Keratinocyte (primary cell): ENCODE results near the gene NUP210. TPM values are rescaled to one million over a fixed set of nuclear protein-coding genes. Genes with fewer than 3 reads are reported as not detected.

Experiments used
- DNase-seq: peaks from one replicate; pipeline ENCODE4 v3.0.0-alpha.2; 2011; ENCODE audit warnings: low read depth, missing footprints, low spot score
- FAIRE-seq: peaks from 2 replicates; lab custom pipeline; 2011; peaks lifted over from hg19 to GRCh38; lab: Jason Lieb, UNC
- H2AFZ ChIP-seq: 2 replicates; pipeline ENCODE4 v1.6.0; 2012; ENCODE audit warnings: low read length, control low read depth, inconsistent platforms; ENCODE audit not compliant: control insufficient read depth
- H3K27ac ChIP-seq: 2 replicates; pipeline ENCODE4 v1.5.1; 2011; ENCODE audit warnings: low read length; ENCODE audit not compliant: control insufficient read depth, insufficient read depth
- H3K27me3 ChIP-seq: 3 replicates; pipeline ENCODE4 v1.6.0; 2011; ENCODE audit warnings: low read length; ENCODE audit not compliant: control insufficient read depth, insufficient read depth; ENCODE audit errors: extremely low read depth
- H3K36me3 ChIP-seq, 2 experiments: 2 replicates in 1 of 2; 3 replicates in 1 of 2; pipeline ENCODE4 v1.5.1; 2011; ENCODE audit warnings: low read length in 2 of 2, mild to moderate bottlenecking in 1 of 2; ENCODE audit not compliant: control insufficient read depth in 2 of 2, insufficient read depth in 2 of 2; ENCODE audit errors: extremely low read depth in 1 of 2
- H3K4me1 ChIP-seq: 3 replicates; pipeline ENCODE4 v1.5.1; 2011; ENCODE audit warnings: low read length; ENCODE audit not compliant: control insufficient read depth, insufficient read depth; ENCODE audit errors: extremely low read depth
- H3K4me2 ChIP-seq: 3 replicates; pipeline ENCODE4 v1.6.0; 2011; ENCODE audit warnings: low read depth, low read length; ENCODE audit not compliant: control insufficient read depth, insufficient read depth; ENCODE audit errors: extremely low read depth
- H3K4me3 ChIP-seq, 3 experiments: fragments of 200-600 bp in 1 of 3; sonication (generic) in 1 of 3; 2 replicates in 2 of 3; 3 replicates in 1 of 3; pipeline ENCODE4 v1.5.1; 2011 to 2016; ENCODE audit warnings: low read length in 3 of 3, mild to moderate bottlenecking in 3 of 3, control low read depth in 2 of 3, inconsistent platforms in 1 of 3, low read depth in 1 of 3, mixed read lengths in 1 of 3, mixed run types in 1 of 3, moderate library complexity in 1 of 3; ENCODE audit not compliant: control insufficient read depth in 2 of 3, insufficient read depth in 2 of 3; ENCODE audit errors: extremely low read depth in 1 of 3
- H3K79me2 ChIP-seq: 2 replicates; pipeline ENCODE4 v1.6.0; 2012; ENCODE audit warnings: low read length; ENCODE audit not compliant: control insufficient read depth, insufficient read depth
- H3K9ac ChIP-seq: 3 replicates; pipeline ENCODE4 v1.6.0; 2011; ENCODE audit warnings: low read length; ENCODE audit not compliant: control insufficient read depth, insufficient read depth; ENCODE audit errors: extremely low read depth
- H3K9me1 ChIP-seq: 3 replicates; pipeline ENCODE4 v1.6.0; 2011; ENCODE audit warnings: low read length; ENCODE audit not compliant: control insufficient read depth, insufficient read depth; ENCODE audit errors: extremely low read depth
- H3K9me3 ChIP-seq: 2 replicates; pipeline ENCODE4 v1.5.1; 2012; ENCODE audit warnings: low read depth, low read length; ENCODE audit not compliant: control insufficient read depth
- H4K20me1 ChIP-seq: 3 replicates; pipeline ENCODE4 v1.6.0; 2011; ENCODE audit warnings: low read length; ENCODE audit not compliant: control insufficient read depth, insufficient read depth; ENCODE audit errors: extremely low read depth
- EZH2 ChIP-seq: IDR thresholded peaks from one replicate; pipeline ENCODE4 v1.6.1; 2012; ENCODE audit warnings: inconsistent platforms, mild to moderate bottlenecking, low read length, moderate library complexity
- dilution Hi-C: fragments of 300-500 bp; cut with MboI; formaldehyde crosslinking; loops from one replicate; pipeline ENCODE4 v1.7.0; 2020; ENCODE audit warnings: low sequenced_read_pairs; ENCODE audit not compliant: extremely low pct_ligation_motif_present
- polyA plus RNA-seq, 5 experiments: library from polyadenylated mRNA; depleted of rRNA in 3 of 5; stranded (reverse) in 3 of 5; stranded (forward) in 1 of 5; unstranded in 1 of 5; fragments of >200 nt; gene quantifications; 1 replicate in 1 of 5; 2 replicates in 3 of 5; 3 replicates in 1 of 5; pipeline versions ENCODE4 v1.2.1 to v1.2.3, GENCODE V29; 2011 to 2012; ENCODE audit warnings: missing spikeins in 2 of 5, low read depth in 1 of 5, low replicate concordance in 1 of 5
- TF ChIP-seq, protein P1 (sequence below), 3 experiments: IDR thresholded peaks in 1 of 3; conservative IDR thresholded peaks in 1 of 3; optimal IDR thresholded peaks in 1 of 3; 2 replicates in 2 of 3; 3 replicates in 1 of 3; pipeline versions ENCODE3 to v1.5.1; 2011; ENCODE audit warnings: low read length in 3 of 3, mild to moderate bottlenecking in 3 of 3, moderate library complexity in 2 of 3, control low read depth in 1 of 3, inconsistent platforms in 1 of 3; ENCODE audit not compliant: insufficient read depth in 2 of 3; ENCODE audit errors: extremely low read depth in 1 of 3

Gene NUP210
- polyA plus RNA-seq, 1 donor (not counting 4 experiments of a cell fraction or from before 2014, with no cell fraction given) = 0.01 TPM

DNA sequence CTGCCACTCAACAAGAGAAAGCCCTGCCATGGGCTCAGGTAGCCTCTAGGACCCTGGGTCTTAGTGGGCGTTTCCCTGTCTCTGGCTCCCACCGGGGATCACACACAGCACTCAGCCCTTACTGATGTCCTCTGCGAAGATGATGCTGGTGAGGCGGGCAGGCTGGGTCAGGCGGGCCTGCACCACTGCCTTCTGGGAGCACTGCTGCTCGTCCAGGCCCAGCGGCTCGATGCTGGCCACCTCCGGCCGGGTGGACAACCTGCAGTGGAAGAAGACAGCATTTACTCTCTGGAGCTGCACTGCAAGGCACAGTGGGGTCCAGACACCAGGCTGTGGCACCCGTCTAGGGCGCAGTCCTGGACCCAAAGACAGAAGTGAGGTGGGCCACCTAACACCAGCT, 20.5 kb downstream of the NUP210 start:
- no peaks in the 10 kb centered on the region for H3K36me3 ChIP-seq
- H3K9me1 ChIP-seq = no peaks in the 10 kb centered on the region
- TF ChIP-seq EZH2 = no peak
- TF ChIP-seq, protein P1, sequence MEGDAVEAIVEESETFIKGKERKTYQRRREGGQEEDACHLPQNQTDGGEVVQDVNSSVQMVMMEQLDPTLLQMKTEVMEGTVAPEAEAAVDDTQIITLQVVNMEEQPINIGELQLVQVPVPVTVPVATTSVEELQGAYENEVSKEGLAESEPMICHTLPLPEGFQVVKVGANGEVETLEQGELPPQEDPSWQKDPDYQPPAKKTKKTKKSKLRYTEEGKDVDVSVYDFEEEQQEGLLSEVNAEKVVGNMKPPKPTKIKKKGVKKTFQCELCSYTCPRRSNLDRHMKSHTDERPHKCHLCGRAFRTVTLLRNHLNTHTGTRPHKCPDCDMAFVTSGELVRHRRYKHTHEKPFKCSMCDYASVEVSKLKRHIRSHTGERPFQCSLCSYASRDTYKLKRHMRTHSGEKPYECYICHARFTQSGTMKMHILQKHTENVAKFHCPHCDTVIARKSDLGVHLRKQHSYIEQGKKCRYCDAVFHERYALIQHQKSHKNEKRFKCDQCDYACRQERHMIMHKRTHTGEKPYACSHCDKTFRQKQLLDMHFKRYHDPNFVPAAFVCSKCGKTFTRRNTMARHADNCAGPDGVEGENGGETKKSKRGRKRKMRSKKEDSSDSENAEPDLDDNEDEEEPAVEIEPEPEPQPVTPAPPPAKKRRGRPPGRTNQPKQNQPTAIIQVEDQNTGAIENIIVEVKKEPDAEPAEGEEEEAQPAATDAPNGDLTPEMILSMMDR (optimal IDR thresholded peaks at IDR 0.05 in 1 of 3, IDR thresholded peaks at IDR 0.05 in 1 of 3, conservative IDR thresholded peaks at IDR 0.05 in 1 of 3; ENCODE audit: extremely low read depth in 1 of 3, insufficient read depth in 2 of 3, low read length in 3 of 3) = no peak
- no peak overlapping the region for H3K27ac ChIP-seq
- no peak overlapping the region for H3K4me3 ChIP-seq
- no peak overlapping the region for H2AFZ ChIP-seq
- H3K4me1 ChIP-seq = no peaks in the 10 kb centered on the region
- no peaks in the 10 kb centered on the region for H3K79me2 ChIP-seq
- dilution Hi-C loops = no loop called here
- no peak overlapping the region for H3K9ac ChIP-seq
- peaks cover 8% of the 10 kb centered on the region for H3K27me3 ChIP-seq
- no peak overlapping the region for H3K4me2 ChIP-seq
- FAIRE-seq (no peak), DNase-seq (no peak)
- no peaks in the 10 kb centered on the region for H4K20me1 ChIP-seq
- H3K9me3 ChIP-seq = no peaks in the 10 kb centered on the region

DNA sequence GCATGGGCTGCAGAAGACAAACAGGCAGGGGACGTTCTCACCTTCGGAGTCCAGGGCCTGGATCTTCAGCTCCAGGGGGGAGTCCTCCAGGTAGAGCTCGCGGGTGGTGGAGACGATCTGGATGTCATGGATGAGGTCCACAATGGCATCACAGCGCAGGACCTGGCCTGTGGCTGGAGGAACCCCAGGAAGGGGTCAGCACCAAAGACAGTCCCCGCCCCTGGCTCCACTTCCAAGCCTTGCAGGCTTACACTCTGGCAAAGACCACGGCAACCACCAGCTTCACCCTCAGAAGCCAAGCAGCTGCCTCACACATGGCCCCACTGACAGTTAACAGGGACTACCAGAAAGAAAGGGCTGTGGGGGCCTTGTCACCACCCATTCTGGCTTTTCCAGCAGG, 22.8 kb downstream of the NUP210 start:
- H3K4me3 ChIP-seq = no peak overlapping the region
- no peaks in the 10 kb centered on the region for H3K4me1 ChIP-seq
- no peak for FAIRE-seq
- H3K79me2 ChIP-seq = no peaks in the 10 kb centered on the region
- dilution Hi-C loops = no loop called here
- H3K27ac ChIP-seq = no peak overlapping the region
- H3K9me1 ChIP-seq = no peaks in the 10 kb centered on the region
- no peak overlapping the region for H3K9ac ChIP-seq
- TF ChIP-seq, protein P1 (optimal IDR thresholded peaks at IDR 0.05 in 1 of 3, IDR thresholded peaks at IDR 0.05 in 1 of 3, conservative IDR thresholded peaks at IDR 0.05 in 1 of 3; ENCODE audit: extremely low read depth in 1 of 3, insufficient read depth in 2 of 3, low read length in 3 of 3) = no peak
- TF ChIP-seq EZH2 = no peak
- no peak overlapping the region for H3K4me2 ChIP-seq
- no peaks in the 10 kb centered on the region for H4K20me1 ChIP-seq
- no peak overlapping the region for H2AFZ ChIP-seq
- no peaks in the 10 kb centered on the region for H3K36me3 ChIP-seq
- no peaks in the 10 kb centered on the region for H3K9me3 ChIP-seq
- no peak for DNase-seq
- peaks cover 6% of the 10 kb centered on the region for H3K27me3 ChIP-seq
